ENCODE data around the gene BEND5. TPM values are rescaled to one million over a fixed set of nuclear protein-coding genes. Genes with fewer than 3 reads are reported as not detected.

The BEND5 gene
- total and polyA plus RNA-seq, 2 of the 4 experiments (the other 2 are of a cell fraction) = 1.1 to 1.3 TPM

DNA sequence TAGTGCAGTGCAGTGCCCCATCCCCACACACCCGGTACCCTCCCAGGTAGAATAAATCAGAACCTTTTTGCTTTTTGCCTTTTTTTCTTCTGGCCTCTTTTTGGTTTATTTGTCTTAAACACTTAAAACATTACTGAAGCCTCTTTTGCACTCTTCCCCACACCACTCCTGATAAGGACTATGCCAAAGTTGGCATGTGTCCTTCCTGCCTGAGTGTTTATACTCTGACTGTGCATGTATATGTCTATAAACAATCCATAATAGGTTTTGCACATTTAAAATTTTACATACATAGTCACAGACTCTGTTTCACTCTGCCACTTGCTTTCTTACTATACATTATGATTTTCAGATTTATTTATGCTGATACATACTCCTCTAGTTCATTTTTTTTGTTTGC, 59.6 kb downstream of the BEND5 start:
- no peaks in the 10 kb centered on the region for H3K27me3 ChIP-seq (ENCODE audit: control insufficient read depth, insufficient read depth, low read length)
- no peak overlapping the region for H3K56ac ChIP-seq (ENCODE audit: extremely low read depth, insufficient read depth, low read length)
- no peaks in the 10 kb centered on the region for H3K9me1 ChIP-seq (ENCODE audit: insufficient read depth, low read length)
- H3K4me1 ChIP-seq (ENCODE audit: control insufficient read depth, insufficient read depth, low read length) = no peaks in the 10 kb centered on the region
- BruUV-seq (replicated peaks) = no TSS peak
- H3K79me1 ChIP-seq (ENCODE audit: low read depth in 1 of 2, low read length in 2 of 2) = no peaks in the 10 kb centered on the region
- no peak overlapping the region for H3K14ac ChIP-seq (replicated peaks; ENCODE audit: low read depth, low read length)
- no peak overlapping the region for H2AK9ac ChIP-seq (replicated peaks; ENCODE audit: low read depth, low read length, poor library complexity)
- no peak overlapping the region for H4K5ac ChIP-seq (ENCODE audit: low read depth, low read length)
- no peaks in the 10 kb centered on the region for H4K20me1 ChIP-seq (ENCODE audit: insufficient read depth, low read length)
- H3K9me3 ChIP-seq (ENCODE audit: control insufficient read depth, insufficient read depth, low read length) = no peaks in the 10 kb centered on the region
- ATAC-seq (ENCODE audit: low read depth) = no peak
- H3K36me3 ChIP-seq (ENCODE audit: control insufficient read depth, insufficient read depth, low read length) = no peaks in the 10 kb centered on the region
- ChIA-PET POLR2A (ENCODE audit: unreplicated experiment) (no interaction called here), CTCF (no interaction called here)
- H3K4ac ChIP-seq (ENCODE audit: low read depth, low read length) = no peak overlapping the region
- H2BK20ac ChIP-seq (ENCODE audit: low read depth, low read length) = no peak overlapping the region
- no peak overlapping the region for H3K23ac ChIP-seq (ENCODE audit: low read depth, low read length)
- WGBS, 2 experiments (ENCODE audit: extremely low coverage in 2 of 2, insufficient read length in 1 of 2) = no CpG with 5 or more reads among the region's 1 CpG
- H2AFZ ChIP-seq (replicated peaks; ENCODE audit: low read length, poor library complexity) = no peak overlapping the region
- no peak overlapping the region for H2BK120ac ChIP-seq (ENCODE audit: low read depth, low read length)
- no peak overlapping the region for H2AK5ac ChIP-seq (ENCODE audit: low read depth, low read length)
- no peak overlapping the region for H3K18ac ChIP-seq (ENCODE audit: low read depth, low read length)
- no peak overlapping the region for H3K27ac ChIP-seq (ENCODE audit: insufficient read depth, low read length)
- no peak overlapping the region for H3K4me3 ChIP-seq (ENCODE audit: insufficient read depth, low read depth, low read length)
- dilution Hi-C loops (cut with HindIII; ENCODE audit: low sequenced_read_pairs, unreplicated experiment) (no loop called here), intact Hi-C loops (cut with micrococcal nuclease) (no loop called here), in situ Hi-C loops (cut with MboI; ENCODE audit: low sequenced_read_pairs) (no loop called here)
- no peak for DNase-seq
- no peak overlapping the region for H2BK5ac ChIP-seq (ENCODE audit: low read depth, low read length, poor library complexity, severe bottlenecking)
- H2BK15ac ChIP-seq (ENCODE audit: low read depth, low read length) = no peak overlapping the region
- H3K9ac ChIP-seq (ENCODE audit: low read depth, low read length) = no peak overlapping the region
- no peak for TF ChIP-seq CHD1 (IDR thresholded peaks at IDR 0.05; ENCODE audit: low read depth, low read length)
- no peak overlapping the region for H4K91ac ChIP-seq (ENCODE audit: insufficient read depth, low read depth, low read length)
- no peak overlapping the region for H3K4me2 ChIP-seq (ENCODE audit: low read depth, low read length)
- H4K8ac ChIP-seq (ENCODE audit: low read depth in 2 of 2, low read length in 2 of 2) = no peak overlapping the region
